Neural cell (in vitro differentiated cells): Measurements from ENCODE around the gene UNC79. TPM values are rescaled to one million over a fixed set of nuclear protein-coding genes. Genes with fewer than 3 reads are reported as not detected.

Source experiments
- H2AFZ ChIP-seq: fragments of 200-600, 300-800 bp; sonication (generic), shearing (Covaris generic); 2 replicates; pipeline ENCODE4 v1.6.0; 2014; ENCODE audit warnings: low read depth, mild to moderate bottlenecking, antibody characterized with exemption, low read length, moderate library complexity
- H3F3A ChIP-seq: fragments of 200-600 bp; shearing (Covaris generic); 2 replicates; pipeline ENCODE4 v1.6.1; 2016; ENCODE audit warnings: mild to moderate bottlenecking, moderate library complexity, mixed read lengths, antibody characterized with exemption, low read length; ENCODE audit not compliant: insufficient read depth, poor library complexity, severe bottlenecking
- H3K27ac ChIP-seq: fragments of 200-600, 300-800 bp; sonication (generic), shearing (Covaris generic); 2 replicates; pipeline ENCODE4 v1.5.1; 2014; ENCODE audit warnings: mild to moderate bottlenecking, low read length, moderate library complexity
- H3K27me3 ChIP-seq: fragments of 300-800, 200-600 bp; sonication (generic), shearing (Covaris generic); 2 replicates; pipeline ENCODE4 v1.6.0; 2014; ENCODE audit warnings: mild to moderate bottlenecking, low read depth, low read length, moderate library complexity; ENCODE audit not compliant: insufficient read depth
- H3K36me3 ChIP-seq: fragments of 300-800, 200-600 bp; sonication (generic), shearing (Covaris generic); 2 replicates; pipeline ENCODE4 v1.5.1; 2014; ENCODE audit warnings: mild to moderate bottlenecking, antibody characterized with exemption, low read length, moderate library complexity; ENCODE audit not compliant: insufficient read depth
- H3K4me2 ChIP-seq: fragments of 300-800, 200-600 bp; sonication (generic), shearing (Covaris generic); 2 replicates; pipeline ENCODE4 v1.6.0; 2014; ENCODE audit warnings: mild to moderate bottlenecking, low read length
- H3K4me3 ChIP-seq: fragments of 300-800, 200-600 bp; sonication (generic), shearing (Covaris generic); 2 replicates; pipeline ENCODE4 v1.5.1; 2014; ENCODE audit warnings: mild to moderate bottlenecking, low read length, moderate library complexity
- H3K79me2 ChIP-seq: fragments of 200-600 bp; shearing (Covaris generic); replicated peaks from 2 replicates; pipeline ENCODE4 v1.6.0; 2014; ENCODE audit warnings: mild to moderate bottlenecking, low read length, moderate library complexity; ENCODE audit not compliant: insufficient read depth
- H3K9ac ChIP-seq: fragments of 300-800, 200-600 bp; sonication (generic), shearing (Covaris generic); 2 replicates; pipeline ENCODE4 v1.6.1; 2016; ENCODE audit warnings: mild to moderate bottlenecking, low read length, mixed read lengths
- H3K9me2 ChIP-seq: fragments of 200-600 bp; shearing (Covaris generic); 2 replicates; pipeline ENCODE4 v1.6.1; 2016; ENCODE audit warnings: mild to moderate bottlenecking, low read length, mixed read lengths; ENCODE audit not compliant: insufficient read depth
- H3K9me3 ChIP-seq: fragments of 200-600, 300-800 bp; sonication (generic), shearing (Covaris generic); 2 replicates; pipeline ENCODE4 v1.6.1; 2016; ENCODE audit warnings: mild to moderate bottlenecking, mixed run types, low read length, moderate library complexity, mixed read lengths
- H4K20me1 ChIP-seq: fragments of 200-600 bp; shearing (Covaris generic); 2 replicates; pipeline ENCODE4 v1.6.1; 2016; ENCODE audit warnings: mild to moderate bottlenecking, mixed run types; ENCODE audit not compliant: insufficient read depth
- EP300 ChIP-seq: fragments of 450-650 bp; conservative IDR thresholded peaks from 2 replicates; pipeline ENCODE4 v1.6.1; 2014; ENCODE audit warnings: antibody characterized with exemption, mild to moderate bottlenecking, moderate library complexity; ENCODE audit not compliant: poor library complexity, severe bottlenecking
- EZH2 ChIP-seq: fragments of 200-600, 300-800 bp; shearing (Covaris generic), sonication (generic); IDR thresholded peaks from 2 replicates; pipeline ENCODE4 v1.6.1; 2014; ENCODE audit warnings: antibody characterized with exemption, low read length, borderline replicate concordance, mild to moderate bottlenecking; ENCODE audit not compliant: insufficient read depth, poor library complexity, severe bottlenecking
- MXI1 ChIP-seq: fragments of 450-650 bp; conservative IDR thresholded peaks from 2 replicates; pipeline ENCODE4 v1.6.1; 2014; ENCODE audit warnings: antibody characterized with exemption, mild to moderate bottlenecking; ENCODE audit not compliant: poor library complexity, severe bottlenecking
- POLR2AphosphoS5 ChIP-seq: IDR thresholded peaks from 2 replicates; pipeline ENCODE4 v1.6.1; 2012
- RAD21 ChIP-seq: fragments of 450-650 bp; conservative IDR thresholded peaks from 2 replicates; pipeline ENCODE4 v1.6.1; 2014; ENCODE audit warnings: antibody characterized with exemption, mild to moderate bottlenecking, moderate library complexity
- SMC3 ChIP-seq: fragments of 450-650 bp; conservative IDR thresholded peaks from 2 replicates; pipeline ENCODE4 v1.6.1; 2014; ENCODE audit warnings: antibody characterized with exemption, mild to moderate bottlenecking, moderate library complexity; ENCODE audit not compliant: poor library complexity
- TAF1 ChIP-seq: IDR thresholded peaks from 2 replicates; pipeline ENCODE4 v1.6.1; 2012; ENCODE audit warnings: low read depth
- polyA plus RNA-seq: library from polyadenylated mRNA; depleted of rRNA; stranded (reverse); fragments of >200 nt; gene quantifications from 2 replicates; pipeline ENCODE4 v1.2.3, GENCODE V29; 2014
- TF ChIP-seq, protein P1 (sequence below): fragments of 450-650 bp; IDR thresholded peaks from 2 replicates; pipeline ENCODE4 v1.5.1; 2014; ENCODE audit warnings: antibody characterized with exemption, mild to moderate bottlenecking, moderate library complexity; ENCODE audit not compliant: poor library complexity, severe bottlenecking
- TF ChIP-seq, protein P2 (sequence below): IDR thresholded peaks from 2 replicates; pipeline ENCODE4 v1.6.1; 2012; ENCODE audit warnings: borderline replicate concordance

Gene UNC79
- polyA plus RNA-seq, 1 donor from 2014 or later = 22.6 TPM

- H3K27ac ChIP-seq = no peak overlapping the region
- no peak overlapping the region for H3K9ac ChIP-seq
Observed at GRCh38 chr14:93745603-93746273, 315.0 kb downstream of the UNC79 start.

DNA sequence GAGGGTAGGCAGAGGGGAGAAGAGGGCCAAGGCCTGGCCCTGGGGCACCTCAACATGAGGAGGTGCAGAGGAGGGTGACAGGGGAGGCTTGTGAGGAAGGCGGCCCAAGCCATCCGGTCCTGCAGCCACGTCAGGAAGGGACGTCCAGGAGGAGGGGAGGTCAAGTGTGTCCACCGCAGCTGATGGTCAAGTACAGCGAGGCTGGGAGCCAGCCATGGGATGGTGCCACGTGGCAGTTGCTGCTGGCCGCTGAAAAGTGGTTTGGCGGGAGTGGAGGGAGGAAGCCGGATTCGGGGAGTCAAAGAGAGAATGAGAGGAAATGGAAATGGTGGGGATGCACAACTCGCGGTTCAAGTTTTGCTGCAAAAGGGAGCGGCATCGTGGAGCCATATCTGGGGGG is 316.4 kb downstream of the UNC79 start:
- Histone ChIP-seq H3K9me2 (no peaks in the 10 kb centered on the region), H3K4me3 (no peak overlapping the region), H3K36me3 (no peaks in the 10 kb centered on the region), H3K9me3 (no peaks in the 10 kb centered on the region), H4K20me1 (no peaks in the 10 kb centered on the region), H3K9ac (no peak overlapping the region), H3K27me3 (no peaks in the 10 kb centered on the region), H3K4me2 (no peak overlapping the region), H3F3A (no peaks in the 10 kb centered on the region), H3K27ac (no peak overlapping the region), H2AFZ (no peak overlapping the region), H3K79me2 (no peaks in the 10 kb centered on the region)
- no peak for TF ChIP-seq SMC3
- TF ChIP-seq EZH2 = no peak
- TF ChIP-seq, protein P1, sequence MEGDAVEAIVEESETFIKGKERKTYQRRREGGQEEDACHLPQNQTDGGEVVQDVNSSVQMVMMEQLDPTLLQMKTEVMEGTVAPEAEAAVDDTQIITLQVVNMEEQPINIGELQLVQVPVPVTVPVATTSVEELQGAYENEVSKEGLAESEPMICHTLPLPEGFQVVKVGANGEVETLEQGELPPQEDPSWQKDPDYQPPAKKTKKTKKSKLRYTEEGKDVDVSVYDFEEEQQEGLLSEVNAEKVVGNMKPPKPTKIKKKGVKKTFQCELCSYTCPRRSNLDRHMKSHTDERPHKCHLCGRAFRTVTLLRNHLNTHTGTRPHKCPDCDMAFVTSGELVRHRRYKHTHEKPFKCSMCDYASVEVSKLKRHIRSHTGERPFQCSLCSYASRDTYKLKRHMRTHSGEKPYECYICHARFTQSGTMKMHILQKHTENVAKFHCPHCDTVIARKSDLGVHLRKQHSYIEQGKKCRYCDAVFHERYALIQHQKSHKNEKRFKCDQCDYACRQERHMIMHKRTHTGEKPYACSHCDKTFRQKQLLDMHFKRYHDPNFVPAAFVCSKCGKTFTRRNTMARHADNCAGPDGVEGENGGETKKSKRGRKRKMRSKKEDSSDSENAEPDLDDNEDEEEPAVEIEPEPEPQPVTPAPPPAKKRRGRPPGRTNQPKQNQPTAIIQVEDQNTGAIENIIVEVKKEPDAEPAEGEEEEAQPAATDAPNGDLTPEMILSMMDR = no peak
- TF ChIP-seq, protein P2, sequence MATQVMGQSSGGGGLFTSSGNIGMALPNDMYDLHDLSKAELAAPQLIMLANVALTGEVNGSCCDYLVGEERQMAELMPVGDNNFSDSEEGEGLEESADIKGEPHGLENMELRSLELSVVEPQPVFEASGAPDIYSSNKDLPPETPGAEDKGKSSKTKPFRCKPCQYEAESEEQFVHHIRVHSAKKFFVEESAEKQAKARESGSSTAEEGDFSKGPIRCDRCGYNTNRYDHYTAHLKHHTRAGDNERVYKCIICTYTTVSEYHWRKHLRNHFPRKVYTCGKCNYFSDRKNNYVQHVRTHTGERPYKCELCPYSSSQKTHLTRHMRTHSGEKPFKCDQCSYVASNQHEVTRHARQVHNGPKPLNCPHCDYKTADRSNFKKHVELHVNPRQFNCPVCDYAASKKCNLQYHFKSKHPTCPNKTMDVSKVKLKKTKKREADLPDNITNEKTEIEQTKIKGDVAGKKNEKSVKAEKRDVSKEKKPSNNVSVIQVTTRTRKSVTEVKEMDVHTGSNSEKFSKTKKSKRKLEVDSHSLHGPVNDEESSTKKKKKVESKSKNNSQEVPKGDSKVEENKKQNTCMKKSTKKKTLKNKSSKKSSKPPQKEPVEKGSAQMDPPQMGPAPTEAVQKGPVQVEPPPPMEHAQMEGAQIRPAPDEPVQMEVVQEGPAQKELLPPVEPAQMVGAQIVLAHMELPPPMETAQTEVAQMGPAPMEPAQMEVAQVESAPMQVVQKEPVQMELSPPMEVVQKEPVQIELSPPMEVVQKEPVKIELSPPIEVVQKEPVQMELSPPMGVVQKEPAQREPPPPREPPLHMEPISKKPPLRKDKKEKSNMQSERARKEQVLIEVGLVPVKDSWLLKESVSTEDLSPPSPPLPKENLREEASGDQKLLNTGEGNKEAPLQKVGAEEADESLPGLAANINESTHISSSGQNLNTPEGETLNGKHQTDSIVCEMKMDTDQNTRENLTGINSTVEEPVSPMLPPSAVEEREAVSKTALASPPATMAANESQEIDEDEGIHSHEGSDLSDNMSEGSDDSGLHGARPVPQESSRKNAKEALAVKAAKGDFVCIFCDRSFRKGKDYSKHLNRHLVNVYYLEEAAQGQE = no peak
- TF ChIP-seq RAD21 = no peak

More at GRCh38 chr14:93745603-93746273, 315.0 kb downstream of the UNC79 start:
- Histone ChIP-seq H3K79me2 (no peaks in the 10 kb centered on the region), H4K20me1 (no peaks in the 10 kb centered on the region), H3F3A (no peaks in the 10 kb centered on the region), H3K27me3 (no peaks in the 10 kb centered on the region), H3K9me2 (no peaks in the 10 kb centered on the region), H3K4me3 (no peak overlapping the region), H3K9me3 (no peaks in the 10 kb centered on the region), H3K36me3 (no peaks in the 10 kb centered on the region), H2AFZ (no peak overlapping the region), H3K4me2 (no peak overlapping the region)
- TF ChIP-seq POLR2AphosphoS5 = no peak
- TF ChIP-seq RAD21 = no peak
- TF ChIP-seq SMC3 = no peak
- no peak for TF ChIP-seq EP300
- TF ChIP-seq, protein P1 = no peak
- TF ChIP-seq TAF1 = no peak
- TF ChIP-seq MXI1 = no peak
- no peak for TF ChIP-seq EZH2
- TF ChIP-seq, protein P2 = no peak
